ENCODE data around the gene MYL6B.

GRCh38 chr12:56158926-56159461 lies 6.6 kb downstream of the MYL6B start:
- TF ChIP-seq CTCF (IDR thresholded peaks at IDR 0.05) (no peak), EP300 (IDR thresholded peaks at IDR 0.05) (no peak)
